ENCODE data around the gene FOXI2.

FOXI2 gene

GRCh38 chr10:127739908-127740307, 2.9 kb downstream of the FOXI2 start:
- Histone ChIP-seq H3K27me3 (ENCODE audit: insufficient read depth, low read length) (no peaks in the 10 kb centered on the region), H4K20me1 (ENCODE audit: insufficient read depth, low read length) (no peaks in the 10 kb centered on the region), H3K27ac (ENCODE audit: low read depth, low read length, poor library complexity, severe bottlenecking) (no peak overlapping the region), H3F3A (ENCODE audit: insufficient read depth, low read length) (no peaks in the 10 kb centered on the region), H2AFZ (ENCODE audit: low read length) (no peak overlapping the region), H3K9ac (ENCODE audit: low read length) (no peak overlapping the region), H3K36me3 (ENCODE audit: insufficient read depth, low read length) (no peaks in the 10 kb centered on the region), H3K9me2 (ENCODE audit: low read depth, low read length) (no peaks in the 10 kb centered on the region), H3K79me2 (ENCODE audit: insufficient read depth, low read length) (no peaks in the 10 kb centered on the region), H3K9me3 (ENCODE audit: low read length) (no peaks in the 10 kb centered on the region), H3K4me2 (ENCODE audit: low read length) (no peak overlapping the region), H3K4me3 (ENCODE audit: low read depth, low read length, poor library complexity, severe bottlenecking) (no peak overlapping the region), H3K4me1 (ENCODE audit: insufficient read depth, low read length, severe bottlenecking) (no peaks in the 10 kb centered on the region)
- TF ChIP-seq CTCF (IDR thresholded peaks at IDR 0.05; ENCODE audit: low read length) (no peak), EZH2 (IDR thresholded peaks at IDR 0.05; ENCODE audit: borderline replicate concordance, low read length) (no peak)

- Histone ChIP-seq H3K27ac (ENCODE audit: low read depth, low read length, poor library complexity, severe bottlenecking) (no peak overlapping the region), H2AFZ (ENCODE audit: low read length) (no peak overlapping the region), H3K4me2 (ENCODE audit: low read length) (no peak overlapping the region), H3K79me2 (ENCODE audit: insufficient read depth, low read length) (no peaks in the 10 kb centered on the region), H3K36me3 (ENCODE audit: insufficient read depth, low read length) (no peaks in the 10 kb centered on the region), H3K27me3 (ENCODE audit: insufficient read depth, low read length) (no peaks in the 10 kb centered on the region), H3K9ac (ENCODE audit: low read length) (no peak overlapping the region), H3K4me1 (ENCODE audit: insufficient read depth, low read length, severe bottlenecking) (no peaks in the 10 kb centered on the region), H3K9me3 (ENCODE audit: low read length) (no peaks in the 10 kb centered on the region), H4K20me1 (ENCODE audit: insufficient read depth, low read length) (no peaks in the 10 kb centered on the region), H3K4me3 (ENCODE audit: low read depth, low read length, poor library complexity, severe bottlenecking) (no peak overlapping the region), H3F3A (ENCODE audit: insufficient read depth, low read length) (no peaks in the 10 kb centered on the region), H3K9me2 (ENCODE audit: low read depth, low read length) (no peaks in the 10 kb centered on the region)
- TF ChIP-seq EZH2 (IDR thresholded peaks at IDR 0.05; ENCODE audit: borderline replicate concordance, low read length), result no peak
- no peak for TF ChIP-seq CTCF (IDR thresholded peaks at IDR 0.05; ENCODE audit: low read length)
Observed at GRCh38 chr10:127740596-127740995, 3.6 kb downstream of the FOXI2 start.

GRCh38 chr10:127743205-127743604, 6.2 kb downstream of the FOXI2 start:
- H3K9ac ChIP-seq (ENCODE audit: low read length), result no peak overlapping the region
- no peaks in the 10 kb centered on the region for H3F3A ChIP-seq (ENCODE audit: insufficient read depth, low read length)
- no peak overlapping the region for H2AFZ ChIP-seq (ENCODE audit: low read length)
- no peak overlapping the region for H3K27ac ChIP-seq (ENCODE audit: low read depth, low read length, poor library complexity, severe bottlenecking)
- H3K4me2 ChIP-seq (ENCODE audit: low read length), result no peak overlapping the region
- no peaks in the 10 kb centered on the region for H3K9me2 ChIP-seq (ENCODE audit: low read depth, low read length)
- no peaks in the 10 kb centered on the region for H3K4me1 ChIP-seq (ENCODE audit: insufficient read depth, low read length, severe bottlenecking)
- H3K4me3 ChIP-seq (ENCODE audit: low read depth, low read length, poor library complexity, severe bottlenecking), result no peak overlapping the region
- no peaks in the 10 kb centered on the region for H3K9me3 ChIP-seq (ENCODE audit: low read length)
- H3K27me3 ChIP-seq (ENCODE audit: insufficient read depth, low read length), result no peaks in the 10 kb centered on the region
- no peaks in the 10 kb centered on the region for H3K36me3 ChIP-seq (ENCODE audit: insufficient read depth, low read length)
- no peaks in the 10 kb centered on the region for H4K20me1 ChIP-seq (ENCODE audit: insufficient read depth, low read length)
- no peaks in the 10 kb centered on the region for H3K79me2 ChIP-seq (ENCODE audit: insufficient read depth, low read length)
- TF ChIP-seq CTCF (IDR thresholded peaks at IDR 0.05; ENCODE audit: low read length), result no peak
- TF ChIP-seq EZH2 (IDR thresholded peaks at IDR 0.05; ENCODE audit: borderline replicate concordance, low read length), result no peak

All from OCI-LY1 (cell line).